Esophagus squamous epithelium (tissue), 4 donors: ENCODE results near the gene C1orf50.

Experiments used
- POLR2A ChIP-seq, 4 donors: fragments of 450-650 bp; IDR thresholded peaks; one replicate each; pipeline ENCODE4 v1.6.1; 2017; ENCODE audit warnings: antibody characterized with exemption in 4 of 4, mild to moderate bottlenecking in 4 of 4, moderate library complexity in 3 of 4
- TF ChIP-seq, protein P1 (sequence below), 6 experiments: fragments of 450-650 bp in 4 of 6; fragments of 200-600 bp in 2 of 6; sonication (generic) in 2 of 6; IDR thresholded peaks; one replicate each; pipeline ENCODE4 v1.5.1; 2016 to 2019; ENCODE audit warnings: antibody characterized with exemption in 6 of 6, mild to moderate bottlenecking in 4 of 6, moderate library complexity in 4 of 6

DNA sequence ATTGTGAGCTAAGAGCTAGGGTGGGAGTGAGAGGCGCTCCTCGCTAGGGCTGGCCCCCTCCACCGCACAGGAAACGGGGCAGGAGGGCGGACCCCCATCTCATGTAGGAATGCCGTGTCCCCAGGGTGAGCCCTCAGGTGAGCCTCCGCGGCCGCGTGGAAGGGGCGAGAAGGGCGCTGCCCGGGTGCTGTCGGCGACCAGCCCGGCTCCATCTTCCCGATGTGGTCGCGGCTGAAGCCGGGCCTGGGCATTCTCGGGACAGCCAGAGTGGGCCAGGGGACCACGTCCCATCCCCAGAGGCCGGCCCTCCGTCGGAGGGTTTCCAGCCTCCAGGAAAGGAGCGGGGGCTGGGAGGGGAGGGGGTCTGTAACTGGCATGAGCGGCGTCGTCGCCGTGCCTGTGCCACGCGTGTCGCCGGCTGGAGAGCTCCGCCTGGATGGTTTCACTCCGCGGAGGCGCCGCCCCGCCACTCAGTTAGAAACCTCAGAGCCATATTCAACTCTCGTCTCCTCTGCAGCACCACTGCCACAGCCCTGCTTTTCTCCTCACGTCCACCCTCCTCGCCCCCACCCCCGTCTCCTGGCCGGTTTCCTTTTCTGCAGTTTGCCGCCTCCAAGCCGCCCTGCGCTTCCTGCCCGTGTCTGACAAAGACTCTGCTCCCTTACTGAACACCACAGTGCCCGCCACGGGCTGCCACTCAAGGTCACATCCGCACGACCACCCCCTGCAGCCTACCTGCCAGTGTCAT, 18.1 kb downstream of the C1orf50 start, which contains the start of gene TMEM269:
- TF ChIP-seq, protein P1, sequence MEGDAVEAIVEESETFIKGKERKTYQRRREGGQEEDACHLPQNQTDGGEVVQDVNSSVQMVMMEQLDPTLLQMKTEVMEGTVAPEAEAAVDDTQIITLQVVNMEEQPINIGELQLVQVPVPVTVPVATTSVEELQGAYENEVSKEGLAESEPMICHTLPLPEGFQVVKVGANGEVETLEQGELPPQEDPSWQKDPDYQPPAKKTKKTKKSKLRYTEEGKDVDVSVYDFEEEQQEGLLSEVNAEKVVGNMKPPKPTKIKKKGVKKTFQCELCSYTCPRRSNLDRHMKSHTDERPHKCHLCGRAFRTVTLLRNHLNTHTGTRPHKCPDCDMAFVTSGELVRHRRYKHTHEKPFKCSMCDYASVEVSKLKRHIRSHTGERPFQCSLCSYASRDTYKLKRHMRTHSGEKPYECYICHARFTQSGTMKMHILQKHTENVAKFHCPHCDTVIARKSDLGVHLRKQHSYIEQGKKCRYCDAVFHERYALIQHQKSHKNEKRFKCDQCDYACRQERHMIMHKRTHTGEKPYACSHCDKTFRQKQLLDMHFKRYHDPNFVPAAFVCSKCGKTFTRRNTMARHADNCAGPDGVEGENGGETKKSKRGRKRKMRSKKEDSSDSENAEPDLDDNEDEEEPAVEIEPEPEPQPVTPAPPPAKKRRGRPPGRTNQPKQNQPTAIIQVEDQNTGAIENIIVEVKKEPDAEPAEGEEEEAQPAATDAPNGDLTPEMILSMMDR (IDR thresholded peaks at IDR 0.05) = no peak
- TF ChIP-seq POLR2A (IDR thresholded peaks at IDR 0.05) = no peak
